GM18520 (cell line): ENCODE data around the gene SLC47A2.
"Not testable (repeated sequence)": the region's sequence is repeated elsewhere in the genome, so short reads cannot be mapped to it uniquely, and the experiment has no call there.

Source experiments
- ATAC-seq: cut with Tn5 transposase; IDR thresholded peaks from one replicate; pipeline ENCODE4 v1.9.1; 2021; ENCODE audit not compliant: unreplicated experiment

Gene SLC47A2

GRCh38 chr17:19671433-19671832 lies 45.0 kb downstream of the SLC47A2 start:
- ATAC-seq, result no peak

DNA sequence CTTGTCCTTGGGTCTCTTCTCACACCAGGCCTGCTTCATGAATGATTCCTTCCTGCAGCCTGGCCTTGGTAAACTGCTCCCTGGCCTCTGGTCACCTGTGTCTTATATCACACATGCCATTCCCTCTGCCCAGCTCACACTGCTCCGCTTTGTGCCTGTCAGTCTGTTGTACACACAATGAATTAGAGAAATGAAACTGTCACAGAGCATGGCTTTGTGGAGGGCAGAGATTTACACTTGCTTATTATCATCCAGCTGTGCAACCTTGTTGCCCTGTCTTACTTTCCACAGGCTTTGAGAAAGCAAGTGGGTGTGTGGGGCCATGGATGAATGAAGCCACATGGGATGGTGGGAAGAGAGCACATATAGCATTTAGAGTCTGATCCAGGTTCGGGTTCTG lies 45.5 kb downstream of the SLC47A2 start:
- no peak for ATAC-seq

DNA sequence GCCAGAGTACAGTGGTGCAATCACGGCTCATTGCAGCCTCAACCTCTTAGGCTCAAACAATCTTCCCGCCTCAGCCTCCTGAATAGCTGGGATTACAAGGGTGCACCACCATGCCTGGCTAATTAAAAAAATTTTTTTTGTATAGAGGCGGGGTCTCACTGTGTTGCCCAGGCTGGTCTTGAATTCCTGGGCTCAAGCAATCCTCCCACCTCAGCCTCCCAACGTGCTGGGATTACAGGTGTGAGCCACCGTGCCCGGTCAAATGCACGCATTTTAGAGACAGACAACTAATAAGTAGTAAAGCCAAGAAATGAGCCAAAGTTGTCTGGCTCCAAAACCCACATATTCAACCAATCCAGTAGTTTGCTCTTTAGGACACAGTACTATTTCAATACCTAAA lies 46.7 kb downstream of the SLC47A2 start:
- not testable (repeated sequence) for ATAC-seq

- ATAC-seq, result no peak
These were observed 51.6 kb downstream of the SLC47A2 start for GRCh38 chr17:19664821-19665181.

- ATAC-seq, result no peak
These were observed 52.1 kb downstream of the SLC47A2 start for GRCh38 chr17:19664136-19664820.

- ATAC-seq, result no peak
These were observed 53.3 kb downstream of the SLC47A2 start for GRCh38 chr17:19663097-19663496.

DNA sequence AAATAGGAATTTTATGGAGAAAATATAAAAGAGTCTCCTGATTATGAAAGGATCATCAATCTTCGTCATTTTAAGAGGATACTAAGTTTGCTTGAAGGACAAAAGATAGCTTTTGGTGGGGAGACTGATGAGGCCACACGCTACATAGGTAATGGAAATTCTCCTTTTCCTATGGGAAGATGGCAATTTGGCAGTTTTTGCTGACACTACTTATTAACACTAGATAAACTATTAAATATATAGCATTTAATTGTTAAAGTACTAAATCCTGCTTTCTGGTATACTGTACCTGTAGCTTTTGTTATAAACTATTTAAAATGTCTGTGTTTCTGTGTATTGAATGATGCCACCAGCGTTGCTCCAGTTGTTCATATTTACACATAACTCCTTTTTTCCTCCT lies 55.3 kb downstream of the SLC47A2 start:
- ATAC-seq, result no peak

DNA sequence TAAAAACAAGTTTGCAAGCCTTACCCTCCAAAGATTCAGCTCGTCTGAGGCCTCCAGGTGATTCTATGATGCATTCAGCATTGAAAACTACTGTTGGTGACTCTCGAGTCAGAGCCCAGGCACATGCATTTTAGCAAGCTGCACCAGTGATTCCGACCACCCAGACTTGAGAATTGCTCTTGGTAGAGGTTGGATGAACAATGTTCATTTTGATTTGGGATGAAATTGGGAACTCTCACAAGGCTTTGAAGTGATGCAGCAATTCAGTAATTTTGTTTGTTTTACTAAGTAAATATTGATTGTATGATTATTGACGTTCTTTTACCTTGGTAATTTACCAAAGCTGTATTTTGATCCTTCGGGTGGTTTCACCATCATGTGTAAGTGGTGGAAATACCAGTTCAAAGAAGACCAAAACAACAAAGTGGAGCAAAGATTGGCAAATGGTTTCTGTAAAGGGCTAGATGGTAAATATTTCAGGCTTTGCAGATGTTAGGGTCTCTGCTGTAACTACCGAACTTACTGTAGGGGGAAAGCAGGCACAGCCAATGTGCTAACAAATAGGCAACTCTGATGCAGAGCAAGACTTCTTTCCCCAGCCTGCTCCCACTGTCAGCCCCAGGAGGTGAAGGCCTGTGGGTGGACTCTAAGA lies 56.0 kb downstream of the SLC47A2 start:
- ATAC-seq, result no peak

DNA sequence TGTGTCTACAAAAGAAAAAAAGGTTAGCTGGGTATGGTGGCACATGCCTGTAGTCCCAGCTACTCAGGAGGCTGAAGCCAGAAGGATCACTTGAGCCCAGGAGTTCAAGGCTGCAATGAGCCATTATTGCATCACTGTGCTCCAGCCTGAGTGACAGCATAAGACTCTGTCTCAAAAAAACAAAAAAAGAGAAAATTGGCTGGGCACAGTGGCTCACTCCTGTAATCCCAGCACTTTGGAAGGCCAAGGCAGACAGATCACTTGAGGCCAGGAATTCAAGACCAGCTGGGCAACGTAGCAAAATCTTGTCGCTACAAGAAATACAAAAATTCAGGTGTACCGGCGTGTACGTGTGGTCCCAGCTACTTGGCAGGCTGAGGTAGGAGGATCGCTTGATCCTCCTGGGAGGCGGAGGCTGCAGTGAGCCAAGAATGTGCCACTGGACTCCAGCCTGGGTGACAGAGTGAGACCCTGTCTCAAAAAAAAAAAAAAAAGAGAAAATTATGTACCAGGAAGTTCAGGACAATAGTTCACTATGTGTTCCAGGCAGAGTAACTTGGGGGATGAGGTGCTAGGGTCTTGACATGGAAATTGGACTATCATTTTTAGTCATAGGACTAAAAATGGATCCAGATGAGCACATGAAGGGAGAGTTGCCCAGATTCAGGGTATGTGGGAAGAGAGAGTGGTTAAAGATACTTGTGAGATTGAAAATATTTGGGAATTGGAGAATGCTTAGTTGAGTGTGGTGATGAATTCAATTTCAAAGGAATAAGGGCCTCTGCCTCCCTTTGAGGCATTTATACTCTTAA lies 56.8 kb downstream of the SLC47A2 start:
- ATAC-seq, result no peak

DNA sequence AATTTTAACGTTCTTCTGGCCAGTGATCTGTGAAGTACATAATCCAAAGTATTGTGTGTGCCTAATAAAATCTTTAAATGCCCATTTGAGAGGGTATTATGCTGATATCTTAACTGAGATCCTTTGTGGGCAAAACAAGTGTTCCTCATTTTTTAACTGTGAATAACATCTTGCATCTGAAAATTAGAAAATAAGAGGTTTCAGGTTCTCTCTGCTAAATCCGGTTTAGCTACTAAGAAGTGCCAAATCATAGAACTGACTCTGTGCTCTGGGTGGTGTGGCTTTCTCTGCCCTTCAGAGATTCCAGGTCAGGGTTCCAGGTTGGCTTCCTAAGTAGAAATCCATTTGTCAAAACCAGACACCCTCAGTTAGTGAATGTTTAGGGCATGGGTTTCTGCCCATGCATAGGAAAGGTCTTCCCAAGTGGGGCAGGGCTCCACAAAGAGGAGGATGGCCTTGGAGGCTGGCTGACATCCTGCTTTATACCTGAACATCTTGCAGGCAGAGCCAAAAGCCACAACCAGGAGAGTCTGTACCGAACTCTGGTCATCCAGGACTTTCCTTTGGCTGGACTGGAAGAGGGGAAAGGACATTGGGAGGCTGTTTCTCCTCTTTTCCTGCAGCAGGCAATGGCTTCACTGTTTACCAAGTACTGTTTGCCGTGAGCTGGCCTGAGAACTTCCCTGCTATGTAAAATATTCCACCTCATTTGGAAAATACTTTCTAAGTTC lies 59.4 kb downstream of the SLC47A2 start:
- ATAC-seq, result no peak

GRCh38 chr17:19656336-19656735 lies 60.0 kb downstream of the SLC47A2 start:
- ATAC-seq, result no peak

DNA sequence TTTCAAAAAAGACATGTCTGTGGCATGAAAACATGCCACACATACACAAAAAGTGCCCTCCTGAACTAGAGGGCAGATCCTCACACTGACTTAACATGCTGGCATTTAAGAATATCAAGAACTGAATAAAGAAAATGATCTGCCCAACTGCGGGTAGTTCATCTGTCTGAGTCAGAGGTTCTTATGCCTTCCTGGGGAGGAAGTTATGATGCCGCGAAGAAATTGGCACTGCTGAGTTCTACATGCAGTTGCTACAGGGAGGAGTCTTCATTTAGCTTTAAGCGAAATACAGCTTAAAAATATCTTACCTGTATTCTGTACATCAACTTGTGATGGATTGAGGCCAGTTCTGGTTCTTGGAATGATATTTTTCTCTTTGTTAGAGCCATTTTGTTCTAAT lies 61.5 kb downstream of the SLC47A2 start:
- ATAC-seq, result no peak

DNA sequence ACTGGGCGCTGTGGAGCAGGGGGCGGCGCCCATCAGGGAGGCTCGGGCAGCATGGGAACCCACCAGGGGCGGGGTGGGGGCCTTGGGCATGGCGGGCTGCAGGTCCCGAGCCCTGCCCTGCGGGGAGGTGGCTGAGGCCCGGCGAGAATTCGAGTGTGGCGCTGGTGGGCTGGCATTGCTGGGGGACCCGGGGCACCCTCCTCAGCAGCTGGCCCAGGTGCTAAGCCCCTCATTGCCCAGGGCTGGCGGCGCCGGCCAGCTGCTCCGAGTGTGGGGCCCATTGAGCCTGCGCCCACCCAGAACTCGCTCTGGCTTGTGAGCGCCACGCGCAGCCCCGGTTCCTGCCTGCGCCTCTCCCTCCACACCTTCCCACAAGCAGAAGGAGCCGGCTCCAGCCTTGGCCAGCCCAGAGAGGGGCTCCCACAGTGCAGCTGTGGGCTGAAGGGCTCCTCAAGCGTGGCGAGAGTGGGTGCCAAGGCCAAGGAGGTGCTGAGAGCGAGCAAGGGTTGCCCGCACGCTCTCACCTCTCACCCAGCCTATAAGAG lies 62.0 kb downstream of the SLC47A2 start:
- ATAC-seq, result no peak

DNA sequence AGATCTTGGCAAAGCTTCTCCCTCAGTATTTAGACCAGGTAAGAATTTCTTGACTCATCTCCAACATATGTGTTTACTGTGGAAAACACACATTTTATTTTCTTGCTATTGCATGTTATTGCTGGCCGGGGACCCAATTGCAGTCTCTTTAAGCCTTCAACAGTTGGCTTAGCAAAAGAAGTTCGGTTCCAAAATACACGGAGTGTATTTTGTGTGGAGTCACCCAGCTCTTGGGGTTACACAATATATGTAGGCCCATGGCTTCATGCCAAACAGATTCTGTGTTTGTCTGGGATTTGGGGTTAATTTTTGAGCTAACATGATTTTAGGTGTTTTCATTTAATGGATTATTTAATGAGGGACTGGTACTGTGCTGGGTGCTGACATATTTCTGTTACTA lies 63.8 kb downstream of the SLC47A2 start:
- no peak for ATAC-seq

DNA sequence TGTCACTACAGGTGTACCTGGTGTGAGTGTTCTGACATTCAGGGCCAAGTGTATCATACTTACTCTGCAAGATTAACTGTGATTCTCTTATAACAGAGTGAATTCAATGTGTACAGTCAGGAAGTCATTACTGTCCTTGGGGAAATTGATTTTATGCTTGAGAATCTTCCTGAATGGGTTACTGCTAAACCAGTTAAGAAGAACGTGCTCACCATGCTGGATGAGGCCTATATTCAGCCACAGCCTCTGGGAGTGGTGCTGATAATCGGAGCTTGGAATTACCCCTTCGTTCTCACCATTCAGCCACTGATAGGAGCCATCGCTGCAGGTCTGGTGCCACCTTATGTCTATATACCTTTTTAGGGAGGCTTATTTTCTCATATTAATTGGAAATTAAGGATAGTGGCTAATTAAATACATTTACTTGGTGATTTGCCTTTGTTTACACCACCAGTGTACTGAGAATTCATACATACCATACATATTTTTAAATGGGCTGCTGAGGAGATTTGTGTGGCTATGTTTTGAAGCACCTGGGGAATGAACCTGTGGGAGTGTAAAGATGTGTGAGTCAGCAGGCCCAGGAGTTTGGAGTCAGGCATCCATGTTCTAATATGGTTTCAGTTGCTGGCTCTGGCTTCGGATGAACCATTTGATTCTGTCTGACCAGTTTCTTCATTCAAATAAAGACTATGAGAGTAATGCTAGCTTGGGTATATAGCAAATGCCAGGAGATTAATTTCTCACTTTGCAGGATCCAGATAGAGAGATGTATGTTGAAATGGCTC lies 64.7 kb downstream of the SLC47A2 start:
- no peak for ATAC-seq

- no peak for ATAC-seq
These were observed 65.6 kb downstream of the SLC47A2 start for GRCh38 chr17:19650826-19651225.

- ATAC-seq, result no peak
These were observed 67.2 kb downstream of the SLC47A2 start for GRCh38 chr17:19649274-19649541.

- ATAC-seq, result peak; percentile 84
These were observed 67.7 kb downstream of the SLC47A2 start, which contains the start of gene ALDH3A2 for GRCh38 chr17:19648475-19649273. TSS of gene ALDH3A2 (plus strand) at chr17:19648751. CDS start at chr17:19648972, 221 bp downstream.

DNA sequence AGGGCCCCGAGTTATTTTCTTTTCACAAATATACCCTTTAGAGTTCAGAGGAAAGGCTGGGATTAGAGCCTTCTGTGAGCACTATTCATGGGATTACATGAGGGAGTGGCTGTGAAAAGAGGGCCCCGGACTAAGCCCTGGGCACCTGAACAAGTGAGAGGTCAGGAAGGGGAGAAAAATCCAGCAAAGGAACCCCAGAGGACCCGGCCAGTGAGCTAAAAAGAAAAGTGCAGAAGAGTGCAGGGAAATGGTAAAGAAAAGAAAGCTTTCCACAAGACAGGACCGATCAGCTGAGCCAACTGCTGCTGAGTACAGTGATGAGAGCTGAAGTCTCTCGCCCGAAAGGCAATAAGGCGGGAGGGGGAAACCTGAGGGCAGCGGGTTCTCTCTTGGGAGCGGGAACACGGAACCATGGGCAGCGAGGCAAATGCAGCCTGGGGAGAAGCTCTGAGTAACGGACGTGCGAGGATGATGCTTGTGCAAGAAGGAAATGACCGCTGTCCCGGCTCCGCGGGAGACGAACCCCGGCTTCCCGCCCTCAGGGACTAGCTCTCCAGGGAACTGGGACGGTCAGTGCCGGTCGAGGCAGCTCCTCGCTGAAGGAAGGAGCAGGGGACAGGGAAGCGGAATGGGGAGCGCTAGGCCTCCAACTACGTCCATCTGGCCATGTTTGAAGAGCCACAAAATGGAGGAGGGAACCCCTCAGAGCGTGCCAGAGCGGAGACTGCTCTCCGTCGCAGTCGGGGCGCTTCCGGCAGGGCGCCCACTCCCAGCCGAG lies 68.5 kb downstream of the SLC47A2 start:
- ATAC-seq, result peak; percentile 13
